Stimulated activated memory B cell treated with anti-CD40 and anti-IgM and Interleukin-4, amounts not matched to agents 10 μg/mL and 1 μg/mL and 100 μg/mL, for 72 hours (primary cell): Measurements from ENCODE around the gene FAM163A.

ENCODE experiments used
- ATAC-seq: fragments of 150-1000 bp; cut with Tn5 transposase; 2 replicates; pipeline ENCODE4 v1.10.0; 2021
- H3K27ac Mint-ChIP-seq: one replicate; pipeline ENCODE4 v1.8.0; 2022; ENCODE audit warnings: mild to moderate bottlenecking, mixed read lengths
- H3K27me3 Mint-ChIP-seq: one replicate; pipeline ENCODE4 v1.8.0; 2022; ENCODE audit warnings: mixed read lengths
- H3K36me3 Mint-ChIP-seq: one replicate; pipeline ENCODE4 v1.8.0; 2022; ENCODE audit warnings: mixed read lengths
- H3K4me1 Mint-ChIP-seq: one replicate; pipeline ENCODE4 v1.8.0; 2022; ENCODE audit warnings: mixed read lengths
- H3K4me3 Mint-ChIP-seq: one replicate; pipeline ENCODE4 v1.8.0; 2022; ENCODE audit warnings: mild to moderate bottlenecking, moderate library complexity, mixed read lengths
- H3K9me3 Mint-ChIP-seq: one replicate; pipeline ENCODE4 v1.8.0; 2022; ENCODE audit warnings: mixed read lengths

The FAM163A gene

DNA sequence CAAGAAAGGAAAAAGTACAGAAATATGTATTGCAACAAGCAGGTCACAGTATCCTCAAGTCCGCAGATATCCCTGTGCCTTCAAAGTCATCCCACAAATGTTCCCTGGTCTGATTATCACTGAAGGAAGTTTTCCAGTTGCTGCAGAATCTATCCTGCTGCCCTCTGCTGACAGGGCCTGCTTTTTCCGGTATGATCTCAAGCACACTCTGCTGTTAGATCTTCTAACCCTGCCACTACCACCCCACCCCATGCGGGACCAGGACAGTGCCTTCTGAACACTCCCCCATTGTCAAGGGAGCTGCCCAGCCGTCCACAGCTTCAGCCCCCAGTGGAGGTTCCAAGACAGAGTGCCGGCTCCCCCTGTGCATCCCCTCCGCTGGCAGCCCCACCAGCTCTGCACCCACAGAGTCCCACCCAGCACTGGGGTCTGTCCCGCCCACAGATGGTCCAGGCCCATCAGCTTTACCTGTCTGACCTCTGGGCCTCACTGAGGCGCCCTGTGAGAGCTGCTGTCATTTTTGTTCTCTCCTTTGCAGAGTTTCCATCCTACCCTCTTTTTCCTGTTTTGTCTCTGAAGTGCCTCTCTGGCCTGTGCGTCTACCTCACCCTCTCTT, 27.9 kb downstream of the FAM163A start:
- no peaks in the 10 kb centered on the region for H3K4me1 Mint-ChIP-seq
- H3K9me3 Mint-ChIP-seq = peaks cover 2% of the 10 kb centered on the region
- no peak for ATAC-seq
- peaks cover 25% of the 10 kb centered on the region for H3K27me3 Mint-ChIP-seq
- H3K36me3 Mint-ChIP-seq = no peaks in the 10 kb centered on the region
- H3K4me3 Mint-ChIP-seq = no peak overlapping the region
- H3K27ac Mint-ChIP-seq = no peak overlapping the region

GRCh38 chr1:179773264-179773663, 30.2 kb downstream of the FAM163A start:
- Mint-ChIP-seq H3K4me3 (no peak overlapping the region), H3K27me3 (peaks cover 38% of the 10 kb centered on the region), H3K4me1 (no peaks in the 10 kb centered on the region), H3K9me3 (peaks cover 2% of the 10 kb centered on the region), H3K36me3 (no peaks in the 10 kb centered on the region), H3K27ac (no peak overlapping the region)
- ATAC-seq = no peak

GRCh38 chr1:179774000-179774399, 30.9 kb downstream of the FAM163A start:
- H3K27ac Mint-ChIP-seq = no peak overlapping the region
- H3K36me3 Mint-ChIP-seq = no peaks in the 10 kb centered on the region
- no peak overlapping the region for H3K4me3 Mint-ChIP-seq
- no peak for ATAC-seq
- peaks cover 39% of the 10 kb centered on the region for H3K27me3 Mint-ChIP-seq
- no peaks in the 10 kb centered on the region for H3K4me1 Mint-ChIP-seq
- peaks cover 2% of the 10 kb centered on the region for H3K9me3 Mint-ChIP-seq

DNA sequence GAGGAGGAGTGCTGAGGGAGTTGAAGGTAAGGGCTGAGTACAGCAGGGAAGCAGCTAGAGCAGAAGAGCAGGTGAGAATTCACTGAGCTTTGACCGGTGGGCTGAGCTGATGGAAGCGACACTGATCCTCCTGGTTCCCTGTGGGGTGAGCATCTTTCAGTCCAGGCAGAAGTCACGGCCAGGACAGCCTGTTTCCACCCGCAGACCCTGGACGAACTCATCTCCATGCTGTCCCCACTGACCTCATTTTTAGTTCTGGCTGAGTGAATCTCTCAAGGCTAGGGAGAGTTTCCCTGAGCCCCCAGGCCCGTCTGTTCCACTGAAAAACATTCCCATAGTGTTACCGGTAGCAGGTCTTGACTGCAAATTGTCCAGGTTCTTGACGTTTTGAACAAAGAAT, 31.5 kb downstream of the FAM163A start:
- Mint-ChIP-seq H3K4me3 (no peak overlapping the region), H3K27me3 (peaks cover 39% of the 10 kb centered on the region), H3K9me3 (peaks cover 2% of the 10 kb centered on the region), H3K4me1 (no peaks in the 10 kb centered on the region), H3K36me3 (no peaks in the 10 kb centered on the region), H3K27ac (no peak overlapping the region)
- ATAC-seq = no peak

DNA sequence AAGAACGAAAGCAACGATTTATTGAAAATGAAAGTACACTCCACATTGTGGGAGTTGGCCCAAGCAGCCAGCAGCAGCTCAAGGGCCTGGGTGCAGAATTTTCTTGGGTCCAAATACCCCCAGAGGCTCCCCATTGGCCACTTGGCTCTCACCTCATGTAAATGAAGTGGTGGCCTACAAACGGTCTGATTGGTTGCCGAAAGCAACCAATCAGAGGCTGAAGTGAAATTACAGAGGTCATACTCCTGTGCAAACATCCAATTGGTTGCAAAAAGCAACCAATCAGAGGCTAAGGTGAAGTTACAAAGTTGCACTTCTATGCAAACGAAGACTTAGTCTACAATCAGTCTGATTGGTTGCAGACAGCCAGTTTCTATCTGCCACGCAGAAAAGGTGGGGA, 31.9 kb downstream of the FAM163A start:
- H3K9me3 Mint-ChIP-seq = peaks cover 2% of the 10 kb centered on the region
- peaks cover 37% of the 10 kb centered on the region for H3K27me3 Mint-ChIP-seq
- H3K36me3 Mint-ChIP-seq = no peaks in the 10 kb centered on the region
- no peak for ATAC-seq
- no peak overlapping the region for H3K4me3 Mint-ChIP-seq
- no peaks in the 10 kb centered on the region for H3K4me1 Mint-ChIP-seq
- no peak overlapping the region for H3K27ac Mint-ChIP-seq

- peaks cover 22% of the 10 kb centered on the region for H3K27me3 Mint-ChIP-seq
- no peak for ATAC-seq
- no peak overlapping the region for H3K27ac Mint-ChIP-seq
- no peak overlapping the region for H3K4me3 Mint-ChIP-seq
- peaks cover 2% of the 10 kb centered on the region for H3K9me3 Mint-ChIP-seq
- no peaks in the 10 kb centered on the region for H3K36me3 Mint-ChIP-seq
- no peaks in the 10 kb centered on the region for H3K4me1 Mint-ChIP-seq
These were observed 33.7 kb downstream of the FAM163A start for GRCh38 chr1:179776831-179777230.

DNA sequence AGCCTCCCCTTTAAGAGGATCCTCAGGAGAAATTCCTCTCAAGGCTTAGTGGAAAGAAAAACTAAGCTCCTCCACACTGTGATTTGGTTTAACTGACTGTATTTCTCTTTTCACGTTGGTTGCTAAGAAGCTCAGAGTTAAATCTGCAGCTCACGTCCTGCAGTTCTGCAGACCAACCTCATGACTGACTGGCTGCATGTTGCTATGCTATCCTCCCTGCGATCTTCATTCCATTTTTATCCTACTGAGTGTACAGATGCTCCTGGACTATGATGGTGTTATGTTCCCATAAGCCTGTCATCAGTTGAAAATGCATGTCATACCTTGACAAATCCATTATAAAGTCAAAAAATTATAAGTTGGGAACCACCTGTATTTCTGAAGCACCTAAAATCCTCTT, 34.6 kb downstream of the FAM163A start:
- Mint-ChIP-seq H3K4me3 (no peak overlapping the region), H3K27me3 (peaks cover 13% of the 10 kb centered on the region), H3K9me3 (peaks cover 2% of the 10 kb centered on the region), H3K4me1 (no peaks in the 10 kb centered on the region), H3K27ac (no peak overlapping the region), H3K36me3 (no peaks in the 10 kb centered on the region)
- ATAC-seq = no peak

DNA sequence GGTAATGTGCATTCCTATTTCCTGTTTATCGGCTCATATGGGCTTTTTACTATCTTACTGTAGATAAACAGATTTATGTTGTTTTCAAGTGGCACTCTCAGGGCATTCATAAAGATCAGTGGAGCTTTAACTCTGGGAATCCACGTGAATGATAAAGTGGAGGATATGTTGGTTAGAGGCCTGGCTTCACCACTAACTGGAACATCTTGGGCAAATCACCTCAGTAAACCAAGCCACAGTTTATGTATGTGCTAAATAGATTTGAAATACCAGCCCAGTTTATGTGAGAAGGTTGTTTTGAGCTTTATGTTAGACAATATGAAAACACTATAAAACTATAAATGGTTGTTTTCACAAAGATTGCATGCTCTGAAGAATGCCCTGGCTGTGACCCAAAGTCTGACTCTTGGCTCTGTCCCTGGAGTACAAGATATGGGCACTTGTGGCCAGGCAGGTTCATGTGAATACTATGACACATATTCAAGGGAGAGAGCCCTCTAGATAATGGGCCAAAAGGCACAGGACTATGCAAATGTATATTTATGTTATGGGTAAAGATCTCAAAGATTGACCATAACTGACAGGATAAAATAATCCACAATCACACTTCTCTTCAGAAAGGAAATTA, 36.7 kb downstream of the FAM163A start:
- no peak for ATAC-seq
- H3K4me1 Mint-ChIP-seq = no peaks in the 10 kb centered on the region
- no peaks in the 10 kb centered on the region for H3K9me3 Mint-ChIP-seq
- no peak overlapping the region for H3K4me3 Mint-ChIP-seq
- H3K36me3 Mint-ChIP-seq = no peaks in the 10 kb centered on the region
- no peak overlapping the region for H3K27ac Mint-ChIP-seq
- H3K27me3 Mint-ChIP-seq = peaks cover 13% of the 10 kb centered on the region

DNA sequence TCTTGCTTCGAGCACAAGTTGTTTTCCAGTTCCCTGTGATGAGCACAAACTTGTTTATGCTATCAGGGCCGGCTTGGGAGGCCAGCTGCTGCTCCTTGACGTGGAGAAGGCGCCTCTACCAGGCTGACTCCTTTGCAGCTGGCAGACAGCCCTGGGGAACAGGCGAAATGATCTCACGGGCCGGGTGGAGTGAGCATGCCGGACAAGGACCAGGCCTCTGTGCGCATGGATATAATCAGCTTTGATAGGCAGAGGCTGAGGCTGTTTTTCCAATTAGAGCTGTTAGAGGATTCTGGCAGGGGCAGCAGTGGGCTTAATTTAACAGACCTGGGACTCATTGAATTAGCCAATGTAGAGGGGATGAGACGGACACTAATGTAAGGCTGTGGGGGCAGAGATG, 38.9 kb downstream of the FAM163A start:
- H3K27me3 Mint-ChIP-seq = peaks cover 23% of the 10 kb centered on the region
- no peaks in the 10 kb centered on the region for H3K4me1 Mint-ChIP-seq
- H3K9me3 Mint-ChIP-seq = no peaks in the 10 kb centered on the region
- H3K36me3 Mint-ChIP-seq = no peaks in the 10 kb centered on the region
- no peak for ATAC-seq
- H3K27ac Mint-ChIP-seq = no peak overlapping the region
- H3K4me3 Mint-ChIP-seq = no peak overlapping the region

- H3K27me3 Mint-ChIP-seq = peaks cover 9% of the 10 kb centered on the region
- no peak for ATAC-seq
- H3K27ac Mint-ChIP-seq = no peak overlapping the region
- H3K4me1 Mint-ChIP-seq = no peaks in the 10 kb centered on the region
- no peaks in the 10 kb centered on the region for H3K36me3 Mint-ChIP-seq
- no peak overlapping the region for H3K4me3 Mint-ChIP-seq
- H3K9me3 Mint-ChIP-seq = no peaks in the 10 kb centered on the region
These were observed 41.9 kb downstream of the FAM163A start for GRCh38 chr1:179785031-179785431.

GRCh38 chr1:179785728-179786127, 42.6 kb downstream of the FAM163A start:
- Mint-ChIP-seq H3K4me3 (no peak overlapping the region), H3K27me3 (peaks cover 9% of the 10 kb centered on the region), H3K4me1 (no peaks in the 10 kb centered on the region), H3K9me3 (no peaks in the 10 kb centered on the region), H3K27ac (no peak overlapping the region), H3K36me3 (no peaks in the 10 kb centered on the region)
- no peak for ATAC-seq

DNA sequence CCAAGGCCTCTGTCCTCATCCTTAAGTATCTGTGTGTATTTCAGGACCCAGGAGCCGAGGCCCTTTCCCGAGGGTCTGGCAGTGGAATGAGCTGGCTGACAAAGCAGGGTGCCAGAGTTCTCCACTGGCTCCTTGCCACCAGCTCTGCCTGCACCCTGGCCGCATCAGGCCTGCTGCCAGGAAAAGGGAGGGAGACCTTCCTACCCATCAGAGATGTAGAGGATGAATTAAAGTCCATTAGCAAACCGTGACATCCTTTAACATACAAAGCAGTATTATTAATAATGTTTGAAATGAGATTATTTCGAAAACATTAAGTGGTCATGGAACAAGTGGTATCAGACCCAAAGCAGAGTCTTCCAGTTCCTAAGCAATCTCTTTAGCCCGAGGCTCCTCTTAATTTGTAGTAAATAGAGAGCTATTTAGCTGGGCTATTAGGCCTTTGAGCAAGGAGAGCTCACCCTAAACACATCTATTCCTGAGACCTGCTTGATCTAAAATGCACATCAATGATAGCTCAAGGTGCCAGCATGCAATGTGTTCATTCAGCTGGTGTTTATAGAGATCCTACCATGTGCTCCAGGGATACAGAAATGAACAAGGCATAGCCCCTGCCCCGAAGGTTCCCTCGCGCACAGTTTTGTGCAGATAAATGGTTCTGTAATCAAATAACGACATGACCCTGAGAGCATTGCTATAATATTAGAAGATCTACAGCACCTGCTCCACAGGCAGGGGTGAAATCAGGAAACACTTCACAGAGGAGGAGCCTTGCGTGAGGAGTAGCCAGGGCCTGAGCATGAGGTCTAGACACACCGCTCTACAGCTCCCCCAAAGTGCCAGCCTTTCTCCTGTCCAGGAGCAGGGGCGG, 44.0 kb downstream of the FAM163A start:
- Mint-ChIP-seq H3K27me3 (peaks cover 9% of the 10 kb centered on the region), H3K27ac (no peak overlapping the region), H3K36me3 (no peaks in the 10 kb centered on the region), H3K4me1 (no peaks in the 10 kb centered on the region), H3K4me3 (no peak overlapping the region), H3K9me3 (no peaks in the 10 kb centered on the region)
- no peak for ATAC-seq

- no peak overlapping the region for H3K27ac Mint-ChIP-seq
These were observed 45.2 kb downstream of the FAM163A start for GRCh38 chr1:179788259-179788658.

DNA sequence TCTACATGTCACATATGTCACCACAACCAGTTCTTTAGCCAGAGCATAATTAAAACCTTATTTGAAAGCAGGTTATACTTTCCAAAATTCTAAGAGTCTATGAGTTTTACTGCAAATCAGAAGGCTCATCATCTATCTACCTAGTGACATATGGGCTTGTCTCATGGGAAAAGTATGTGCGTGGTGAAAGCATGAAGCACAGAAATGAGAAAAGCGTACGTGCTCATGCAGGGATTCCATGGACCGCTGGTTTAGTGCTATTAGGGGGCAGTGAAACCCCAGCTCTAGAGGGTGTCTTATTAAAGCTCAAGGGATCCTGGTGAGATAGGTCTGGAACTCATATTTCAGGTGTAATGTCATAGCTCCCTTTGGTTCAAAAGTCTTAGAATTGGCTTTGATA, 50.2 kb downstream of the FAM163A start:
- Mint-ChIP-seq H3K4me1 (no peaks in the 10 kb centered on the region), H3K9me3 (no peaks in the 10 kb centered on the region), H3K4me3 (no peak overlapping the region), H3K27me3 (peaks cover 12% of the 10 kb centered on the region), H3K27ac (no peak overlapping the region), H3K36me3 (no peaks in the 10 kb centered on the region)
- ATAC-seq = no peak

More at GRCh38 chr1:179788259-179788658, 45.2 kb downstream of the FAM163A start:
- Mint-ChIP-seq H3K27me3 (peaks cover 9% of the 10 kb centered on the region), H3K4me3 (no peak overlapping the region), H3K36me3 (no peaks in the 10 kb centered on the region), H3K4me1 (no peaks in the 10 kb centered on the region), H3K9me3 (no peaks in the 10 kb centered on the region)
- ATAC-seq = no peak

DNA sequence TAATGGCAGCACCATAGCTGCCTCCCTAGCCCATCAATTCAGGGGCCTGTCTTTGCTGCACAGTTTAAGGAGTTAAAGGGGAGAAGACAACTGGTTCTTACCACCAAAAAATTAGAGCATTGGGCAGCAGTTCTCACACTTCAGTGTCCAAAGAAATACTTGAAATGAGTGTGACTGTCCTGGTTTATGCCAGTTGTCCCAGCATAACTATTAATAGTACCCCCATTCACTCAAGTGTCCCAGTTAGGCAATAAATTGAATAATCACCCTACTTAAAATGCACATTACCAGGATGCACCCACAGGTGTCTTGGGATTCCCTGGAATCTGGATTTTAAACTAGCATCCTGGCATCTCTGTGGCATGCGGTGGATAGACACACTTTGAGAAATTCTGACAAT, 51.1 kb downstream of the FAM163A start:
- Mint-ChIP-seq H3K27me3 (peaks cover 12% of the 10 kb centered on the region), H3K27ac (no peak overlapping the region), H3K4me1 (no peaks in the 10 kb centered on the region), H3K36me3 (no peaks in the 10 kb centered on the region), H3K4me3 (no peak overlapping the region), H3K9me3 (no peaks in the 10 kb centered on the region)
- ATAC-seq = no peak

DNA sequence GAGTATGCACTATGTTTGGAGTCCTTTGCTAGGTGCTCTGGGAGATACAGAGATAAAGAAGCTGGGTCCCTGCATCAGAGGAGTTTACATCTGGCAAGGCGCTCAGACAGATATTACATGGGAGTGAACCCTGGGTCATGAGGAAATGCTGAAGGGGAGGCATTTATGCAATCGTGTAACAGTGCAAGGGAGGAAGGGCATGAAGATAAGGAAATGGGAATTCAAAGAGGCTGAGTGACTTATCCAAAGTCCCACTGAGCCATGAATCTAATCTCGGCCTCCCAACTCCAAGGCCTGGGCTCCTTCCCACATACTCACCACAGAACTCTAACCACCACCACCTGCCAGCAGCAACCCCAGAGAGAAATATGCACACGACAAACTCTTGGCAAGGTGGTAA, 51.6 kb downstream of the FAM163A start:
- H3K27ac Mint-ChIP-seq = no peak overlapping the region
- no peaks in the 10 kb centered on the region for H3K4me1 Mint-ChIP-seq
- ATAC-seq = no peak
- no peaks in the 10 kb centered on the region for H3K9me3 Mint-ChIP-seq
- H3K27me3 Mint-ChIP-seq = peaks cover 12% of the 10 kb centered on the region
- no peak overlapping the region for H3K4me3 Mint-ChIP-seq
- no peaks in the 10 kb centered on the region for H3K36me3 Mint-ChIP-seq
